OCI-M1 (cell line): ENCODE measurements around the gene ANKRD40CL.

Experiments used
- DNase-seq: peaks from one replicate; lab custom pipeline; 2025; lab: John Stamatoyannopoulos, UW

ANKRD40CL gene

DNA sequence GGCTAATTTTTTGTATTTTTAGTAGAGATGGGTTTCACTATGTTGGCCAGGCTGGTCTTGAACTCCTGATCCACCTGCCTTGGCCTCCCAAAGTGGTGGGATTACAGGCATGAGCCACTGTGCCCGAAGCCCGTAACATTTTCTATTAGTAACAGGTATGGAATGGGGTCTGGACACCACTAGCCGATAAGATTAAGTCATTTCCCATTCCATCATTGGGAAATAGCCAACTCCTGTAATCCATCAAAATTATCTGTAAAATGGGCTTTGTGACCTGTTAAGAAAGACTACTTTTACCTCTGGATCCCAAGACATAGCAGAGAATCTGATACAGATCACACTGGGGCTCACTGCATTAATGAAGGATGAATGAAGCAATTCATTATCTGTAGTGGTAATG, 51.8 kb downstream of the ANKRD40CL start:
- DNase-seq = no peak

DNA sequence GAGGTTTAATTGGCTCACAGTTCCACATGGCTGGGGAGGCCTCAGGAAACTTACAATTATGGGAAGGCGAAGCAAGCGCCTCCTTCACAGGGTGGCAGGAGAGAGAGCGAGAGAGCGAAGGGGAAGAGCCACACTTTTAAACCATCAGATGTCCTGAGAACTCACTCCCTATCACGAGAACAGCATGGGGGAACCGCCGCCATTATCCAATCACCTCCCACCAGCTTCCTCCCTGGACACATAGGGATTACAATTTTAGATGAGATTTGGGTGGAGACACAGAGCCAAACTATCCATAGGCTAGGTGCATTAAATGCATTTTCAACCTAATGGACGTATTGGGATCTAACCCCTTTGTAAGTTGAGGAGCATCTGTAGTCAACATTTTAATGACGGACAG, 54.7 kb downstream of the ANKRD40CL start:
- no peak for DNase-seq
